Right renal pelvis (tissue), 4 donors: ENCODE data around the gene ZNF644. TPM values are rescaled to one million over a fixed set of nuclear protein-coding genes. Genes with fewer than 3 reads are reported as not detected.
"Not testable (repeated sequence)": the region's sequence is repeated elsewhere in the genome, so short reads cannot be mapped to it uniquely, and the experiment has no call there.

Source experiments
- DNase-seq, 4 donors: peaks; one replicate each; pipeline ENCODE4 v3.0.0-alpha.2; 2013; ENCODE audit warnings: low read depth in 4 of 4, low spot score in 3 of 4, missing footprints in 1 of 4
- polyA plus RNA-seq, 4 donors: library from polyadenylated mRNA; unstranded; fragments of 120-200 nt; gene quantifications; one replicate each; pipeline ENCODE4 v1.2.1, GENCODE V29; 2013; ENCODE audit not compliant: insufficient read length in 4 of 4

Gene ZNF644
- 10 to 100 TPM; 62.0 to 78.5 (median 75.6) TPM for polyA plus RNA-seq

- peak; percentile 74 to 79 (median 78) for DNase-seq
Observed at GRCh38 chr1:91021686-91022517, at the start of gene ZNF644. Gene ZNF644, minus strand, starts transcription at chr1:91022035. Its CDS starts 39,682 bp downstream, at chr1:90982353.

GRCh38 chr1:91070298-91070697 is 48.5 kb upstream of the ZNF644 start:
- no peak for DNase-seq

- no peak for DNase-seq
Observed at GRCh38 chr1:91066538-91066937, 44.7 kb upstream of the ZNF644 start.

- no peak for DNase-seq
Observed at GRCh38 chr1:91065337-91065736, 43.5 kb upstream of the ZNF644 start.

- not testable (repeated sequence) for DNase-seq
Observed at GRCh38 chr1:91063403-91063802, 41.6 kb upstream of the ZNF644 start.

DNA sequence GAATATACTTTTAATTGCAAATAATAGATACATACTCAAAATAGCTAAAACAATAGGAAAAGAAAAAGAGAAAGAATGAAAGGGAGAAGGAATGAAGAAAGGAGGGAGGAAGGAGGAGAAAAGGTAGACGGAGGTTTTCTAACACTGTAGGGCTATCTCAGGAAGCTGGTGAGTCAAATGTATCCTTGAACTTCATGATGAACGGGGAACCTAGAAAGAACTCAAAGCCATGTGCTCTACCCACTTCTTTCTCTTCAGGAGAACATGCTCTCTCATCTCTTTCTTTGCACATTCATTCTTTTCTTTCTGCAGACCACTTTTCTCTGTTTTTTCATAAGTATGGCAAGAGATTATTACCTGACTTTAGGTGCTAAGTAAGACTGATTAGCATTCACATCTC is 37.3 kb upstream of the ZNF644 start:
- no peak for DNase-seq

DNA sequence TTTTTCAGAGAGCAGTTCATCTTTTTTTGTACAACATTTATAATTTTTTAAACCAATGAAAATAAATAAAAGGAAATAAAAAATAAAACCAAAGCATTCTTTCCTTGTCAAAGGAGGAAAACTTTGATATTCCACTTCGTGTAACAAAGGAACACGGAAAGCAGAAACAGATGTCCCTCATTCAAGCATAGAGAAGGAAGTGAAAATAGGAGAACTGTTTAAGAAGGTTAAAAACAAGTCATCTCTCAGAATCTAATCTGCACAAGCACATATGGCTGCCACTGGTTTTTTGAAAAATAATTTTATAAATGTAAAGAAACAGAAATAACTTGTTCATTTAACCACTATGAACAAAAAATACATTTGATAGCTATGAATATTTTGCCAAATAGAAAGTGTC is 35.9 kb upstream of the ZNF644 start:
- no peak for DNase-seq

- no peak for DNase-seq
Observed at GRCh38 chr1:91054780-91055481, 33.1 kb upstream of the ZNF644 start.

- no peak for DNase-seq
Observed at GRCh38 chr1:91053630-91054029, 31.8 kb upstream of the ZNF644 start.

GRCh38 chr1:91049551-91049950 is 27.7 kb upstream of the ZNF644 start:
- not testable (repeated sequence) for DNase-seq

GRCh38 chr1:91046766-91047165 is 24.9 kb upstream of the ZNF644 start:
- DNase-seq: no peak

- DNase-seq: no peak
Observed at GRCh38 chr1:91045284-91045683, 23.4 kb upstream of the ZNF644 start.

- DNase-seq: not testable (repeated sequence)
Observed at GRCh38 chr1:91044776-91045175, 22.9 kb upstream of the ZNF644 start.

DNA sequence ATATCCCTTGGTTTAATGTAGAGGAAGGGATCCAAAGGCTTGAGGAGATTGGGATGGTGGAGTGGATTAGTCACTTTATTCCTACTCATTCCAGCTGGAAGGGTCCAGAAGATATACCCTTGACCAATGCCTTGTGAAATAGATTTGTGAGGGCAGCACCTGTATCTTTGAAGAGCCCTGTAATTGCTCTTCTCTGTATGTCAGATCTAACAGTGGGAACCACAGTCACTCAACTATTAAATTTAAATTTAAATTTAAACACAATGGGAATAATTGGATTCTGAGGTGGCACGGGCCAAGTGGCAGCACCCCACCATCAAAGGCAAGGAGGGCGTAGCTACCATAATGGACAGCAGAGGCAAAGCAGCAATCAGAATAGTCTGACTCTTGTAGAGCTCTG is 20.5 kb upstream of the ZNF644 start:
- DNase-seq: not testable (repeated sequence)

GRCh38 chr1:91038582-91038981 is 16.7 kb upstream of the ZNF644 start:
- no peak for DNase-seq

- no peak for DNase-seq
Observed at GRCh38 chr1:91036894-91037829, 15.3 kb upstream of the ZNF644 start.

DNA sequence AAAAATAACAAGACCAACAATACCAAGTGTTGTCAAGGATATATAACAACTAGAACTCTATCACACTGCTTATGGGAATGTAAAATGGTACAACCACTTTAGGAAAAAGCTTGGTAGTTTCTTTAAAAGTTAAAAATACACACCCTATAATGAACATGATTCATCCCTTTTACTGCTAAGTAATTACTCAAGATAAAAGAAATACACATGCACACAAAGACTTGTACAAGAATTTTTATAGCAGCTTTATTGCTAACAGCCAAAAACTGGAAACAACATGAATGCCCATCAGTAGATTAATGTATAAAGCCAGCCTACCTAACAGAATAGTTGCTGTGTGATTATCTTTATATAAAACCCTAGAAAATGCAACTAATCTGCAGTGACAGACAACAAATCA is 10.5 kb upstream of the ZNF644 start:
- DNase-seq: no peak

DNA sequence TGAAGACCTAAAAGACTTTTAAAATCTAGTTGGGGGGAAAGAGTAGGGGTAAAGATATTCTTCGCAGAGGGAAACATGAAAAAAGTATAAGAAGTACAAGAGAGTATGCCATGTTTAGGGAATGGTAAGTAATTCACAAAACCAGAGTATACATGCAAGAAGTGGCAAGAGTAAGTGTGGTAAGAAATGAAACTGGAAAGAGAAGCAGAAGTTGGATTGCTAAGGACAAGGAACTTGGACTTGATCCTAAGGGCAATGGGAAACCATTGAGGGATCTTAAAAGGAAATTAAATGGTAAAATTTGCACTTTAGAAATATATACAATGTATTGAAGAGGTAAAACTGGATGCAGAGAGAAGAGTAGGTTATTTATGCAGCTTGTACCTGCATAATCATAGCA is 9.2 kb upstream of the ZNF644 start:
- DNase-seq: no peak

DNA sequence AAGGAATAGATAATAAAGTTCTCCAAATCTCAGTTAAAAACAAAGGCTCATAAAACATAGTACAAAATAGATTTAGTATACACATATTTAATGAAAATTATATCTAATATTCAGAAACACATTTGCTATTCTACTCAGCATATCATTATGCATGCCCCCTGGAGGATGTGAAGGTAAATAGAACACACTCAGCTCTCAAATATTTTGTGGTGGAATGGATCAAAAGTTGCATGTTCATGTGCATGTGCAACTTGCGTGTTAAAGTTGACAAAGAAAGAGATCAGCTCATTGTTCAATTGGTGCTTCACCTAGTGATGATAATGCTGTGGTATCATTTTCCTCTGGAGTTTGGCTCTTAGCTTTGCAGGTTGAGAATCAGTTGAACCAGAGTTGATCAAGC is 4.9 kb upstream of the ZNF644 start:
- DNase-seq: no peak

- DNase-seq: no peak
Observed at GRCh38 chr1:91026320-91026719, 4.5 kb upstream of the ZNF644 start.
